Esophagus muscularis mucosa (tissue), 4 donors: ENCODE results near the gene MRPS26.

Source experiments
- CTCF ChIP-seq, 3 experiments: fragments of 200-600 bp in 2 of 3; fragments of 450-650 bp in 1 of 3; sonication (generic) in 2 of 3; IDR thresholded peaks; one replicate each; pipeline ENCODE4 v1.5.1; 2017 to 2019; ENCODE audit warnings: antibody characterized with exemption in 3 of 3, mild to moderate bottlenecking in 2 of 3, moderate library complexity in 1 of 3
- EP300 ChIP-seq: sonication (generic); formaldehyde crosslinking; IDR thresholded peaks from one replicate; pipeline ENCODE4 v1.6.1; 2017; ENCODE audit warnings: antibody characterized with exemption
- POLR2A ChIP-seq: fragments of 450-650 bp; IDR thresholded peaks from one replicate; pipeline ENCODE4 v1.6.1; 2017; ENCODE audit warnings: antibody characterized with exemption, moderate library complexity, mild to moderate bottlenecking, low read depth

- TF ChIP-seq EP300 (no peak), POLR2A (no peak), CTCF (IDR thresholded peaks at IDR 0.05) (no peak)
These were observed 6.4 kb upstream of the MRPS26 start for GRCh38 chr20:3039426-3039825.
